Body of pancreas (tissue), 4 donors: ENCODE data around the gene HERC5. TPM values are rescaled to one million over a fixed set of nuclear protein-coding genes. Genes with fewer than 3 reads are reported as not detected.

Experiments
- ATAC-seq: fragments of 150-250 bp; one replicate; pipeline ENCODE4 v1.9.1; 2016
- DNase-seq, 4 donors: peaks; one replicate each; pipeline ENCODE4 v3.0.0-alpha.2; 2019
- H3K27ac ChIP-seq, 4 donors: fragments of 200-600 bp; sonication (generic); 1 replicate in 3 of 4; 2 replicates in 1 of 4; pipeline versions ENCODE4 v1.5.1 to v1.6.1; 2016 to 2019; ENCODE audit warnings: mild to moderate bottlenecking in 1 of 4, mixed read lengths in 1 of 4, moderate library complexity in 1 of 4
- H3K27me3 ChIP-seq, 2 donors: fragments of 200-600 bp; sonication (generic); one replicate each; pipeline ENCODE4 v1.6.0; 2016; ENCODE audit warnings: mild to moderate bottlenecking in 1 of 2
- H3K36me3 ChIP-seq, 2 donors: fragments of 200-600 bp; sonication (generic); replicated peaks in 1 of 2; 2 replicates each; pipeline ENCODE4 v1.5.1; 2016; ENCODE audit warnings: low read depth in 2 of 2; ENCODE audit not compliant: insufficient read depth in 1 of 2
- H3K4me1 ChIP-seq: fragments of 200-600 bp; sonication (generic); one replicate; pipeline ENCODE4 v1.6.0; 2016
- H3K4me3 ChIP-seq, 2 donors: fragments of 200-600 bp; sonication (generic); 1 replicate in 1 of 2; 2 replicates in 1 of 2; pipeline ENCODE4 v1.5.1; 2016 to 2019
- H3K9me3 ChIP-seq, 3 donors: fragments of 200-600 bp; sonication (generic); 1 replicate in 2 of 3; 2 replicates in 1 of 3; pipeline ENCODE4 v1.5.1; 2016
- CTCF ChIP-seq, 7 experiments: fragments of 450-650 bp in 4 of 7; fragments of 200-600 bp in 3 of 7; sonication (generic) in 3 of 7; IDR thresholded peaks; one replicate each; pipeline ENCODE4 v1.5.1; 2016 to 2019; ENCODE audit warnings: antibody characterized with exemption in 7 of 7
- POLR2A ChIP-seq, 3 donors: fragments of 450-650 bp; IDR thresholded peaks; one replicate each; pipeline ENCODE4 v1.6.1; 2016; ENCODE audit warnings: antibody characterized with exemption in 3 of 3, mild to moderate bottlenecking in 2 of 3
- WGBS, 2 donors: methylation state at CpG; one replicate each; pipeline ENCODE4 v1.1.5; 2017; 5-methylcytosine and 5-hydroxymethylcytosine counted together
- intact Hi-C: fragments of 100-400 bp; cut with DNase I; formaldehyde crosslinking; loops from one replicate; pipeline ENCODE4 v1.15.1; 2023
- total RNA-seq, 2 donors: library from RNA; depleted of rRNA; stranded (reverse); fragments of >200 nt; gene quantifications; one replicate each; pipeline ENCODE4 v1.1.0, GENCODE V29; 2016

HERC5 gene
- total RNA-seq, 2 donors from 2014 or later: 2.6 to 3.9 TPM

GRCh38 chr4:88526221-88526815 is 69.4 kb downstream of the HERC5 start:
- Histone ChIP-seq H3K4me1 (peaks cover 22% of the 10 kb centered on the region), H3K36me3 (no peaks in the 10 kb centered on the region), H3K27ac (no peak overlapping the region), H3K9me3 (no peaks in the 10 kb centered on the region), H3K27me3 (no peaks in the 10 kb centered on the region), H3K4me3 (no peak overlapping the region)
- intact Hi-C loops: no loop called here
- peak in 5 of 7 experiments; percentile 4 to 34 (median 31) for TF ChIP-seq CTCF (IDR thresholded peaks at IDR 0.05)
- TF ChIP-seq POLR2A (IDR thresholded peaks at IDR 0.05): no peak
- WGBS, 2 donors: 19 to 20% methylated on average over 1 of the region's 1 CpG
- ATAC-seq (no peak), DNase-seq (no peak)

- no peak overlapping the region for H3K27ac ChIP-seq
- intact Hi-C loops: no loop called here
- ATAC-seq: no peak
- no peaks in the 10 kb centered on the region for H3K9me3 ChIP-seq
- WGBS, 2 donors: 87 to 94% methylated on average over 7 to 8 of the region's 8 CpGs
- H3K4me3 ChIP-seq: no peak overlapping the region
- TF ChIP-seq CTCF (IDR thresholded peaks at IDR 0.05) (no peak), POLR2A (IDR thresholded peaks at IDR 0.05) (no peak)
- DNase-seq: no peak
- H3K4me1 ChIP-seq: peaks cover 8% of the 10 kb centered on the region
- H3K36me3 ChIP-seq: no peaks in the 10 kb centered on the region
- H3K27me3 ChIP-seq: no peaks in the 10 kb centered on the region
Measured at GRCh38 chr4:88527787-88528186, 70.9 kb downstream of the HERC5 start.

GRCh38 chr4:88528861-88529260 is 71.9 kb downstream of the HERC5 start:
- TF ChIP-seq CTCF (IDR thresholded peaks at IDR 0.05): peak in 2 of 7 experiments; percentile 9 to 10
- no peak for TF ChIP-seq POLR2A (IDR thresholded peaks at IDR 0.05)
- no peaks in the 10 kb centered on the region for H3K36me3 ChIP-seq
- DNase-seq (no peak), ATAC-seq (no peak)
- WGBS, 2 donors: 93 to 94% methylated on average over 3 of the region's 3 CpGs
- no peaks in the 10 kb centered on the region for H3K27me3 ChIP-seq
- intact Hi-C loops: no loop called here
- peaks cover 7% of the 10 kb centered on the region for H3K4me1 ChIP-seq
- H3K9me3 ChIP-seq: no peaks in the 10 kb centered on the region
- no peak overlapping the region for H3K4me3 ChIP-seq
- H3K27ac ChIP-seq: no peak overlapping the region

- TF ChIP-seq CTCF (IDR thresholded peaks at IDR 0.05): no peak
- no peak for TF ChIP-seq POLR2A (IDR thresholded peaks at IDR 0.05)
- no peak for ATAC-seq
- H3K9me3 ChIP-seq: no peaks in the 10 kb centered on the region
- H3K36me3 ChIP-seq: no peaks in the 10 kb centered on the region
- 68 to 79% methylated on average over 3 of the region's 3 CpGs for WGBS, 2 donors
- intact Hi-C loops: loop anchor here (10.0 kb wide), 1 partner anchor 493 kb away; no protein-coding TSS in a partner anchor
- no peak overlapping the region for H3K27ac ChIP-seq
- H3K4me3 ChIP-seq: no peak overlapping the region
- no peaks in the 10 kb centered on the region for H3K4me1 ChIP-seq
- no peaks in the 10 kb centered on the region for H3K27me3 ChIP-seq
- no peak for DNase-seq
Measured at GRCh38 chr4:88531549-88531948, 74.6 kb downstream of the HERC5 start.
